Measurements from ENCODE around the gene PSME3IP1. TPM values are rescaled to one million over a fixed set of nuclear protein-coding genes. Genes with fewer than 3 reads are reported as not detected.

PSME3IP1 gene
- total RNA-seq, 5 donors from 2014 or later (not counting 1 experiment from before 2014, with no cell fraction given) = 132 to 145 (median 144) TPM

DNA sequence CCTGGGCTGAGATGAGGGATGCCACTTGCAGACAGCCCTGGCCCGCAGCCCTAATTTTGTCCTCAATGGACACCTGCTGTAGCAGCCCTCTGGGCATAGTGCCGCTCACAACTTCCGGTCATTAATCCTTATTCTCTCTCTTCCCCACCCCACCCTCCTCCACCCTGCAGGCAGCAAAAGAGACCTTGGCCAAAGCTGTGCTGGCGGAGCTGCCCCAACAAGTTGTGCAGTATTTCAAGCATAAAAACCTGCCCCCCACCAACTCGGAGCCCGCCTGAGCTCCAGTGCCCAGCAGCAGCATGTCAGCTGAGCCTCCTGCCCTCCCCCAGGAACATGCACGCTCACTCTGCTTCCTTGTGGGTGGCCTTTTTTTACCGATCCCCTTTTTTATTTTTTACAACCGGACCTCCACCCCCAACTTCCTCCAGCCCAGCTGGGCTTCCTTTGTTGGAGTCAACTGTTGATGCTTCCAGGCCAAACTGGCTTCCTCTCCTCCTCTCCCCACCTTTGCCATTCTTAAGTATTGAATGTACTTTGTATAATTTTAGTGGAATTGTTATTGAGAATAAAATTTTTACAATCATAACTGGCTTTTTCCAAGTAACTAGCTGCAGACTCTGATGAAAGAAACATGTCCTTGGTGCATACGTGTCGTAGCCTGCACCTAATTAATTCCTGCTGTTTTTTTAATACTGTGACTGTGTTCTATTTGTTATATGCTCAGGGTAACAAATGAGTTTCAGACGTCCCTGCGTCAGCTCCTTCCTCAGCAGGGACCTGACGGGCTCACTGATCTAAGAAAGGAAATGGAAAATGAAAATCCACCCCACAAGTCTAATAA is 38.2 kb downstream of the PSME3IP1 start:
- H3K36me3 Mint-ChIP-seq = peaks cover 7% of the 10 kb centered on the region
- POLR2A ChIA-PET = no interaction called here
- CTCF ChIA-PET = no interaction called here
- Histone ChIP-seq H3K36me3 (ENCODE audit: control insufficient read depth in 2 of 2, extremely low read depth in 1 of 2, insufficient read depth in 1 of 2, low read length in 1 of 2) (peaks cover 2 to 18% of the 10 kb centered on the region in 2 donors), H3K27ac (ENCODE audit: low read length) (no peak overlapping the region), H3K27me3 (replicated peaks in 1 of 2; ENCODE audit: control insufficient read depth in 2 of 2, extremely low read depth in 1 of 2, insufficient read depth in 2 of 2, low read length in 1 of 2) (peaks cover 0 to 3% of the 10 kb centered on the region in 2 experiments), H3K9me3 (no peaks in the 10 kb centered on the region), H3K4me1 (ENCODE audit: control insufficient read depth in 1 of 2, extremely low read depth in 1 of 2, insufficient read depth in 2 of 2, low read length in 2 of 2) (peaks cover 20 to 33% of the 10 kb centered on the region in 2 experiments), H3K4me3 (ENCODE audit: control insufficient read depth in 1 of 2, extremely low read depth in 1 of 2, low read length in 1 of 2) (no peak overlapping the region)
- 81% methylated on average over 5 of the region's 14 CpGs for WGBS (ENCODE audit: insufficient coverage)
- DNase-seq (no peak), ATAC-seq (replicated peaks in 1 of 4) (no peak)
- no peaks in the 10 kb centered on the region for H3K9me3 Mint-ChIP-seq
- H3K4me1 Mint-ChIP-seq = peaks cover 24 to 55% (median 40%) of the 10 kb centered on the region in 3 donors
- H3K27me3 Mint-ChIP-seq = no peaks in the 10 kb centered on the region
- no peak overlapping the region for H3K4me3 Mint-ChIP-seq
- H3K27ac Mint-ChIP-seq = peak overlapping the region in 1 of 2 donors; percentile 34

DNA sequence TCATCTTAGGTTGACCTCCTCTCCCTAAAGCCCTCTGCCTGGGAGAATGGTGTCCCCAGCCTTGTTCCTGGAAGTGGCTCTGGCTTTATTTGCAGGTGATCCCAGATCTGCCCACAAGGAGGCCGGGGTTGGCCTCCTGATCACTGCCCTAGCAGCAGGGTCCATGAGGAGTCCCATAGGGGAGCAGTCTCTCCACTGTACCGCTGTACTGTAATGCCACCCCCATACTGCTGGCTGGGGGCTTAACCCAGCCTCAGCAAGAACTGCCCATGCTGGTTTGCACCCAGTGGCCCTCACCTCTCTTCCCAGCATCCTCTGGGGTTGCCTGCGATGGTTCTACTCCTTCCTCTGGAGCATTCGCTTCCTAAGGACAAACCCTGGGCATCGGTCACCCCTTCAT is 39.1 kb downstream of the PSME3IP1 start:
- DNase-seq (no peak), ATAC-seq (replicated peaks in 1 of 4) (no peak)
- Histone ChIP-seq H3K27me3 (replicated peaks in 1 of 2; ENCODE audit: control insufficient read depth in 2 of 2, extremely low read depth in 1 of 2, insufficient read depth in 2 of 2, low read length in 1 of 2) (peaks cover 0 to 3% of the 10 kb centered on the region in 2 experiments), H3K36me3 (ENCODE audit: control insufficient read depth in 2 of 2, extremely low read depth in 1 of 2, insufficient read depth in 1 of 2, low read length in 1 of 2) (peaks cover 2 to 10% of the 10 kb centered on the region in 2 donors), H3K4me1 (ENCODE audit: control insufficient read depth in 1 of 2, extremely low read depth in 1 of 2, insufficient read depth in 2 of 2, low read length in 2 of 2) (peaks cover 26 to 42% of the 10 kb centered on the region in 2 experiments), H3K9me3 (no peaks in the 10 kb centered on the region), H3K27ac (ENCODE audit: low read length) (no peak overlapping the region), H3K4me3 (ENCODE audit: control insufficient read depth in 1 of 2, extremely low read depth in 1 of 2, low read length in 1 of 2) (no peak overlapping the region)
- ChIA-PET POLR2A (no interaction called here), CTCF (no interaction called here)
- Mint-ChIP-seq H3K4me3 (no peak overlapping the region), H3K27ac (peak overlapping the region in 1 of 2 donors; percentile 16), H3K9me3 (no peaks in the 10 kb centered on the region), H3K36me3 (no peaks in the 10 kb centered on the region), H3K27me3 (no peaks in the 10 kb centered on the region), H3K4me1 (peaks cover 25 to 55% (median 40%) of the 10 kb centered on the region in 3 donors)
- WGBS (ENCODE audit: insufficient coverage) = 98% methylated on average over 5 of the region's 5 CpGs

DNA sequence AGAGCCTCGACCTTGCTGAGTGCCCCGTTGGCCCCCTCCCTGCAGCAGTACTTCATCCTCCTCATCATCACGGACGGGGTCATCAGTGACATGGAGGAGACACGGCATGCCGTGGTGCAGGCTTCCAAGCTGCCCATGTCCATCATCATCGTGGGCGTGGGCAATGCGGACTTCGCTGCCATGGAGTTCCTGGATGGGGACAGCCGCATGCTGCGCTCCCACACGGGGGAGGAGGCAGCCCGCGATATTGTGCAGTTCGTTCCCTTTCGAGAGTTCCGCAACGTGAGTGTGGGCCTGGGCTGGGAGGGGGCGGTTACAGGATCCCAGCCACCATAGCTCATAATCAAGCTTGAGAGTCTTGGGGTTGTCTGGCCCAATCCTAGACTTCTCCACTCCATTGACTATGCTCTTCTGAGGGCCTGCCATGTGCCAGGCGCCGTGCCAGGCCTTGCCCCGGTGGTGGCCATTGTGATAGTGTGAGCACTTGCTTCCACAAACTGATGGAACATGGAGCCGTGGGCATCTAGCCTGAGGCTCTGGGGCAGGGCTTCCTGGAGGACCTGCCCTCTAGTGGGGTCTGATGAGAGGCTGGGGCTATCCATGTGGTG is 39.7 kb downstream of the PSME3IP1 start:
- Histone ChIP-seq H3K36me3 (ENCODE audit: control insufficient read depth in 2 of 2, extremely low read depth in 1 of 2, insufficient read depth in 1 of 2, low read length in 1 of 2) (peaks cover 2 to 6% of the 10 kb centered on the region in 2 donors), H3K27ac (ENCODE audit: low read length) (no peak overlapping the region), H3K9me3 (no peaks in the 10 kb centered on the region), H3K4me1 (ENCODE audit: control insufficient read depth in 1 of 2, extremely low read depth in 1 of 2, insufficient read depth in 2 of 2, low read length in 2 of 2) (peaks cover 31 to 47% of the 10 kb centered on the region in 2 experiments), H3K27me3 (replicated peaks in 1 of 2; ENCODE audit: control insufficient read depth in 2 of 2, extremely low read depth in 1 of 2, insufficient read depth in 2 of 2, low read length in 1 of 2) (peaks cover 0 to 3% of the 10 kb centered on the region in 2 experiments), H3K4me3 (ENCODE audit: control insufficient read depth in 1 of 2, extremely low read depth in 1 of 2, low read length in 1 of 2) (no peak overlapping the region)
- DNase-seq = no peak
- no peaks in the 10 kb centered on the region for H3K9me3 Mint-ChIP-seq
- ATAC-seq (replicated peaks in 1 of 4) = no peak
- peaks cover 31 to 58% (median 44%) of the 10 kb centered on the region in 3 donors for H3K4me1 Mint-ChIP-seq
- no peak overlapping the region for H3K4me3 Mint-ChIP-seq
- no peaks in the 10 kb centered on the region for H3K36me3 Mint-ChIP-seq
- ChIA-PET POLR2A (interaction anchor here in 1 of 2 donors (0.6 kb wide), 1 partner anchor 1060 kb away, joined by 4 read pairs; no protein-coding TSS in a partner anchor), CTCF (no interaction called here)
- no peak overlapping the region for H3K27ac Mint-ChIP-seq
- H3K27me3 Mint-ChIP-seq = no peaks in the 10 kb centered on the region
- WGBS (ENCODE audit: insufficient coverage) = 98% methylated on average over 17 of the region's 24 CpGs

DNA sequence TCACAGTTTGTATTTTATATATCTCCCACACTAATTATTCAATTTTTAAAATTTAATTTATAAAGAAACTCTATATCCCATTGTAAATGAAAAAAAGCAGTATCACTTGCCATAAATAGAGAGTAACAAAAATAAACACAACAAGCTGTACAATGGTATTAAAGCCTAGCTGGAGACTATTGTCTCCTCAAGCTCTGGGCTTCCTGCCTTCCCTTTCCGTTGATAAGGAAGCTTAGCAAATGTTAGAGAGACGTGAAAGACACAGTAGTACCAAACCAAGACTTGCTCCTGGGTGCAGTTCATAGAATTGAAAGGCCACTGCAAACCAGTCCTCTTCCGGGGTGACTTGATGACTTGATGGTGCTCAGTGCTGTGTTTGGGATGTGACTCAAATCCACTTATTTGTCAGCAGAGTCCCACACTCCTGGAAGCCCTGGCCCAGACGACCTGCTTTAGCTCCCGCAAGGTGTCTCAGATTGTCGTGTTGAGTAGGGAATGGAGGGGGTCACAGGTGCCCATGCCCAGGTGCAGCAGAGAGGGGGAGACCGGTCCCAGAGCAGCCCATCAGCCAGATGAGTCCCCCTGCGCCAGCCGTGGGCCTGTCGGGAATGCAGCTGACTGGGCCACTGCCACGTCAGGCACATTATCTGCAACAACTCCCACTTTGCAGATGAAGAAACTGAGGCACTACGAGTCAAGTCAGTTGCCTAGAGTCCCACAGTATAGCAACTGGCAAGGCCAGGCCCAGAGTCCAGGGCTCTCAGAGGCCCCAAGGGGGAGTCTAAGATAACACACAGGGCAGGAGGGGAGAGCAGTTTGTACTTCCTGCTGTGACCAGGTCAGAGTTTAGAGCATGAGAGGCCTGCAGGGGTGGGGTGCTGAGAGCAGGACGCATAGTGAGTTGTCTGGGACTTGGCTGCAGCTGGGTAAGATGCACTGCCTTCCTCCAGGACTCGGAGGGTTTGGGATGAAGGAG is 40.5 kb downstream of the PSME3IP1 start:
- DNase-seq (no peak), ATAC-seq (replicated peaks in 1 of 4) (no peak)
- CTCF ChIA-PET = no interaction called here
- Histone ChIP-seq H3K9me3 (no peaks in the 10 kb centered on the region), H3K36me3 (ENCODE audit: control insufficient read depth in 2 of 2, extremely low read depth in 1 of 2, insufficient read depth in 1 of 2, low read length in 1 of 2) (peaks cover 2 to 6% of the 10 kb centered on the region in 2 donors), H3K27me3 (replicated peaks in 1 of 2; ENCODE audit: control insufficient read depth in 2 of 2, extremely low read depth in 1 of 2, insufficient read depth in 2 of 2, low read length in 1 of 2) (peaks cover 0 to 3% of the 10 kb centered on the region in 2 experiments), H3K4me1 (ENCODE audit: control insufficient read depth in 1 of 2, extremely low read depth in 1 of 2, insufficient read depth in 2 of 2, low read length in 2 of 2) (peaks cover 35 to 56% of the 10 kb centered on the region in 2 experiments), H3K4me3 (ENCODE audit: control insufficient read depth in 1 of 2, extremely low read depth in 1 of 2, low read length in 1 of 2) (no peak overlapping the region), H3K27ac (ENCODE audit: low read length) (no peak overlapping the region)
- no peak overlapping the region for H3K27ac Mint-ChIP-seq
- POLR2A ChIA-PET = interaction anchor here in 1 of 2 donors (0.6 kb wide), 1 partner anchor 1061 kb away, joined by 4 read pairs; no protein-coding TSS in a partner anchor
- H3K27me3 Mint-ChIP-seq = no peaks in the 10 kb centered on the region
- H3K9me3 Mint-ChIP-seq = no peaks in the 10 kb centered on the region
- H3K4me3 Mint-ChIP-seq = no peak overlapping the region
- peaks cover 38 to 58% (median 51%) of the 10 kb centered on the region in 3 donors for H3K4me1 Mint-ChIP-seq
- whole genome bisulfite sequencing (ENCODE audit: insufficient coverage) = 96% methylated on average over 7 of the region's 14 CpGs
- H3K36me3 Mint-ChIP-seq = no peaks in the 10 kb centered on the region

DNA sequence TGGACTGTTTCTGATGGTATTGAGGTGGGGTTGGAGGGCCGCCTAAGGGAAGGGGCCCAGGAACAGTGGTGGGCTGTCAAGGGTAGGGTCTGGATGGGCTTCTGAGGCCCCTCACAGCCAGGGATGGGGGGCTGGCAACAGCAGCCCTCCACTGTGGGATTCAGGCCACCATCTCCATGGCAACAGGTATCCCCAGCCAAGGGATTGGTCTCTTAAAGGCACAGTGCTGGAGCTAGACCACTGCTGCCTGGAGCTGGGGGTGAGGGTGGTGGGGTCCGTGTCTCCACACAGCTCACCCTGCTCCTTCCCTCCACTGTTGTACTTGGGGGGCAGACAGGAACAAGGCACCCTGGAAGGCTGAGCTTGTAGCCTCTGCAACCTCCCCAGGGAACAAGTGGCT is 41.8 kb downstream of the PSME3IP1 start:
- H3K4me1 ChIP-seq (ENCODE audit: control insufficient read depth in 1 of 2, extremely low read depth in 1 of 2, insufficient read depth in 2 of 2, low read length in 2 of 2) = peaks cover 35 to 63% of the 10 kb centered on the region in 2 experiments
- H3K4me1 Mint-ChIP-seq = peaks cover 49 to 71% (median 63%) of the 10 kb centered on the region in 3 donors

More for the DNA sequence above, 41.8 kb downstream of the PSME3IP1 start:
- no peaks in the 10 kb centered on the region for H3K9me3 ChIP-seq
- peak overlapping the region in 1 of 2 donors; percentile 61 for H3K27ac Mint-ChIP-seq
- ChIA-PET POLR2A (no interaction called here), CTCF (no interaction called here)
- no peak for DNase-seq
- H3K4me3 ChIP-seq (ENCODE audit: control insufficient read depth in 1 of 2, extremely low read depth in 1 of 2, low read length in 1 of 2) = no peak overlapping the region
- H3K27ac ChIP-seq (ENCODE audit: low read length) = no peak overlapping the region
- no peaks in the 10 kb centered on the region for H3K9me3 Mint-ChIP-seq
- H3K36me3 ChIP-seq (ENCODE audit: control insufficient read depth in 2 of 2, extremely low read depth in 1 of 2, insufficient read depth in 1 of 2, low read length in 1 of 2) = peaks cover 0 to 3% of the 10 kb centered on the region in 2 donors
- 100% methylated on average over 1 of the region's 2 CpGs for WGBS (ENCODE audit: insufficient coverage)
- H3K36me3 Mint-ChIP-seq = no peaks in the 10 kb centered on the region
- ATAC-seq (replicated peaks in 1 of 4) = no peak
- peaks cover 0 to 3% of the 10 kb centered on the region in 2 experiments for H3K27me3 ChIP-seq (replicated peaks in 1 of 2; ENCODE audit: control insufficient read depth in 2 of 2, extremely low read depth in 1 of 2, insufficient read depth in 2 of 2, low read length in 1 of 2)
- no peaks in the 10 kb centered on the region for H3K27me3 Mint-ChIP-seq
- no peak overlapping the region for H3K4me3 Mint-ChIP-seq
